HEK293 (cell line): ENCODE data around the gene FUT4.

ENCODE experiments used
- CTCF ChIA-PET: fragments of 350-600 bp; formaldehyde crosslinking; extraction: SDS; loops from one replicate; lab custom pipeline; 2021; ENCODE audit warnings: antibody characterized with exemption; lab: Yijun Ruan, JAX
- POLR2A ChIA-PET: fragments of 300-600 bp; formaldehyde crosslinking; extraction: SDS; loops from one replicate; lab custom pipeline; 2020; ENCODE audit warnings: antibody characterized with exemption, inconsistent platforms; lab: Yijun Ruan, JAX
- H3K27ac ChIP-seq: fragments of 200-500 bp; sonication (Bioruptor generic); 2 replicates; pipeline ENCODE4 v1.5.1; 2014; ENCODE audit warnings: low read depth, low read length, control low read depth, inconsistent platforms; ENCODE audit errors: extremely low read depth
- H3K36me3 ChIP-seq, 2 experiments: fragments of 200-500 bp in 1 of 2; sonication (Bioruptor generic) in 1 of 2; 1 replicate in 1 of 2; 2 replicates in 1 of 2; pipeline ENCODE4 v1.5.1; 2014 to 2017; ENCODE audit warnings: inconsistent platforms in 2 of 2, low read length in 2 of 2; ENCODE audit not compliant: control insufficient read depth in 2 of 2, insufficient read depth in 1 of 2
- H3K4me1 ChIP-seq: fragments of 200-500 bp; sonication (Bioruptor generic); 2 replicates; pipeline ENCODE4 v1.5.1; 2014; ENCODE audit warnings: mild to moderate bottlenecking, low read length, inconsistent platforms; ENCODE audit not compliant: control insufficient read depth, insufficient read depth
- H3K4me3 ChIP-seq: 2 replicates; pipeline ENCODE4 v1.5.1; 2011; ENCODE audit warnings: low read depth, mild to moderate bottlenecking, control low read depth, low read length, moderate library complexity
- H3K9me3 ChIP-seq: fragments of 200-500 bp; sonication (Bioruptor generic); 2 replicates; pipeline ENCODE4 v1.5.1; 2014; ENCODE audit warnings: low read depth, low read length, inconsistent platforms; ENCODE audit not compliant: control insufficient read depth, insufficient read depth
- EGR2 ChIP-seq: fragments of 450-650 bp; formaldehyde crosslinking; IDR thresholded peaks from 2 replicates; pipeline ENCODE4 v1.5.1; 2016; ENCODE audit warnings: low read depth, missing biosample characterization, missing genetic modification characterization
- ELK4 ChIP-seq: IDR thresholded peaks from 2 replicates; pipeline ENCODE4 v1.6.1; 2011; ENCODE audit warnings: mild to moderate bottlenecking, low read depth, low read length, borderline replicate concordance
- GFI1B ChIP-seq: fragments of 450-650 bp; formaldehyde crosslinking; IDR thresholded peaks from 2 replicates; pipeline ENCODE4 v1.5.1; 2016; ENCODE audit warnings: missing biosample characterization, missing genetic modification characterization
- KLF1 ChIP-seq: fragments of 450-650 bp; formaldehyde crosslinking; IDR thresholded peaks from 2 replicates; pipeline ENCODE4 v1.5.1; 2016; ENCODE audit warnings: missing biosample characterization, missing genetic modification characterization
- KLF16 ChIP-seq: fragments of 450-650 bp; formaldehyde crosslinking; IDR thresholded peaks from 2 replicates; pipeline ENCODE4 v1.5.1; 2017; ENCODE audit warnings: missing biosample characterization, missing genetic modification characterization
- OSR2 ChIP-seq: fragments of 450-650 bp; formaldehyde crosslinking; IDR thresholded peaks from 2 replicates; pipeline ENCODE4 v1.5.1; 2016; ENCODE audit warnings: missing biosample characterization, missing genetic modification characterization
- PRDM1 ChIP-seq: fragments of 450-650 bp; formaldehyde crosslinking; IDR thresholded peaks from 2 replicates; pipeline ENCODE4; 2016; ENCODE audit warnings: missing biosample characterization, missing genetic modification characterization
- SP2 ChIP-seq: fragments of 450-650 bp; formaldehyde crosslinking; IDR thresholded peaks from 2 replicates; pipeline ENCODE4 v1.5.1; 2016; ENCODE audit warnings: missing biosample characterization, missing genetic modification characterization
- YY1 ChIP-seq: fragments of 450-650 bp; formaldehyde crosslinking; IDR thresholded peaks from 2 replicates; pipeline ENCODE4 v1.5.1; 2018; ENCODE audit warnings: missing biosample characterization, missing genetic modification characterization
- ZBTB48 ChIP-seq: fragments of 450-650 bp; formaldehyde crosslinking; IDR thresholded peaks from 2 replicates; pipeline ENCODE4 v1.5.1; 2016; ENCODE audit warnings: missing biosample characterization, missing genetic modification characterization
- ZBTB6 ChIP-seq: fragments of 450-650 bp; formaldehyde crosslinking; IDR thresholded peaks from 2 replicates; pipeline ENCODE4 v1.5.1; 2017; ENCODE audit warnings: missing biosample characterization, missing genetic modification characterization
- ZBTB7A ChIP-seq: fragments of 450-650 bp; formaldehyde crosslinking; IDR thresholded peaks from 2 replicates; pipeline ENCODE4 v1.5.1; 2016; ENCODE audit warnings: low read depth, missing biosample characterization, missing genetic modification characterization
- ZEB2 ChIP-seq: fragments of 450-650 bp; formaldehyde crosslinking; IDR thresholded peaks from 2 replicates; pipeline ENCODE4 v1.5.1; 2016; ENCODE audit warnings: missing biosample characterization, missing genetic modification characterization
- ZNF140 ChIP-seq: fragments of 450-650 bp; formaldehyde crosslinking; IDR thresholded peaks from 2 replicates; pipeline ENCODE4 v1.5.1; 2016; ENCODE audit warnings: missing biosample characterization, missing genetic modification characterization
- ZNF175 ChIP-seq: fragments of 450-650 bp; formaldehyde crosslinking; IDR thresholded peaks from 2 replicates; pipeline ENCODE4 v1.5.1; 2016; ENCODE audit warnings: missing biosample characterization, missing genetic modification characterization
- ZNF19 ChIP-seq: fragments of 450-650 bp; formaldehyde crosslinking; IDR thresholded peaks from 2 replicates; pipeline ENCODE4; 2016; ENCODE audit warnings: missing biosample characterization, missing genetic modification characterization, low read depth
- ZNF214 ChIP-seq: fragments of 450-650 bp; formaldehyde crosslinking; IDR thresholded peaks from 2 replicates; pipeline ENCODE4 v1.5.1; 2017; ENCODE audit warnings: missing biosample characterization, mild to moderate bottlenecking, missing genetic modification characterization, borderline replicate concordance
- ZNF266 ChIP-seq: fragments of 450-650 bp; formaldehyde crosslinking; IDR thresholded peaks from 2 replicates; pipeline ENCODE4 v1.5.1; 2016; ENCODE audit warnings: missing biosample characterization, missing genetic modification characterization, low read depth
- ZNF37A ChIP-seq: fragments of 450-650 bp; IDR thresholded peaks from 2 replicates; pipeline ENCODE4 v1.5.1; 2018; ENCODE audit warnings: missing biosample characterization, missing genetic modification characterization
- ZNF473 ChIP-seq: fragments of 450-650 bp; formaldehyde crosslinking; IDR thresholded peaks from 2 replicates; pipeline ENCODE4 v1.5.1; 2017; ENCODE audit warnings: missing biosample characterization, missing genetic modification characterization
- ZNF521 ChIP-seq: fragments of 450-650 bp; formaldehyde crosslinking; IDR thresholded peaks from 2 replicates; pipeline ENCODE4 v1.5.1; 2017; ENCODE audit warnings: missing biosample characterization, mild to moderate bottlenecking, missing genetic modification characterization
- ZNF626 ChIP-seq: fragments of 450-650 bp; sonication (Bioruptor Pico); formaldehyde crosslinking; IDR thresholded peaks from 2 replicates; pipeline ENCODE4 v1.5.1; 2018; ENCODE audit warnings: missing biosample characterization, missing genetic modification characterization, inconsistent platforms
- ZNF654 ChIP-seq: fragments of 450-650 bp; formaldehyde crosslinking; IDR thresholded peaks from 2 replicates; pipeline ENCODE4 v1.5.1; 2016; ENCODE audit warnings: low read depth, missing biosample characterization, missing genetic modification characterization
- ZNF776 ChIP-seq: fragments of 450-650 bp; formaldehyde crosslinking; IDR thresholded peaks from 2 replicates; pipeline ENCODE4 v1.5.0; 2017; ENCODE audit warnings: missing biosample characterization, missing genetic modification characterization, borderline replicate concordance
- ZNF830 ChIP-seq: fragments of 450-650 bp; IDR thresholded peaks from 2 replicates; pipeline ENCODE4 v1.5.0; 2018; ENCODE audit warnings: missing biosample characterization, missing genetic modification characterization, low read depth, mild to moderate bottlenecking, moderate library complexity
- ZSCAN23 ChIP-seq: fragments of 450-650 bp; formaldehyde crosslinking; IDR thresholded peaks from 2 replicates; pipeline ENCODE4 v1.5.1; 2016; ENCODE audit warnings: missing biosample characterization, missing genetic modification characterization

The FUT4 gene

GRCh38 chr11:94583866-94584500, 40.3 kb downstream of the FUT4 start (continued):
- TF ChIP-seq ZNF521 (tag by site-specific recombination) = no peak
- TF ChIP-seq ZSCAN23 (tag by site-specific recombination) = no peak
- TF ChIP-seq ZNF140 (tag by site-specific recombination) = no peak
- TF ChIP-seq SP2 (tag by site-specific recombination) = no peak
- no peak for TF ChIP-seq EGR2 (tag by site-specific recombination)
- no peak for TF ChIP-seq ZEB2
- TF ChIP-seq, all 188 proteins: peak for 0

- Histone ChIP-seq H3K4me1 (no peaks in the 10 kb centered on the region), H3K27ac (no peak overlapping the region), H3K36me3 (no peaks in the 10 kb centered on the region), H3K9me3 (no peaks in the 10 kb centered on the region), H3K4me3 (no peak overlapping the region)
- TF ChIP-seq ZNF37A (tag by site-specific recombination) (no peak), ZBTB48 (no peak), ZNF214 (tag by site-specific recombination) (no peak), KLF1 (tag by site-specific recombination) (no peak), ZNF473 (no peak), ZNF776 (tag by site-specific recombination) (no peak)
- ChIA-PET POLR2A (no interaction called here), CTCF (no interaction called here)
Measured at GRCh38 chr11:94584978-94585377, 41.3 kb downstream of the FUT4 start.

GRCh38 chr11:94585399-94585798, 41.7 kb downstream of the FUT4 start:
- no peak for TF ChIP-seq ZNF266 (tag by site-specific recombination)
- no peak for TF ChIP-seq ZNF19 (tag by site-specific recombination)
- TF ChIP-seq GFI1B (tag by site-specific recombination) = no peak
- TF ChIP-seq ZNF175 (tag by site-specific recombination) = no peak
- no peak for TF ChIP-seq ZBTB6 (tag by site-specific recombination)
- no peak for TF ChIP-seq ZNF626
- no peak for TF ChIP-seq ELK4
- no peak for TF ChIP-seq OSR2 (tag by site-specific recombination)
- TF ChIP-seq ZBTB7A (tag by site-specific recombination) = no peak
- TF ChIP-seq YY1 (tag by site-specific recombination) = no peak
- no peak for TF ChIP-seq ZNF830 (tag by site-specific recombination)
- TF ChIP-seq ZNF654 = no peak
- TF ChIP-seq PRDM1 (tag by site-specific recombination) = no peak
- no peak for TF ChIP-seq KLF1 (tag by site-specific recombination)
- no peak for TF ChIP-seq KLF16 (tag by site-specific recombination)
- TF ChIP-seq, all 188 proteins: peak for 0
- H3K36me3 ChIP-seq = no peaks in the 10 kb centered on the region
- CTCF ChIA-PET = no interaction called here
- no peak overlapping the region for H3K27ac ChIP-seq
- POLR2A ChIA-PET = no interaction called here
- H3K4me3 ChIP-seq = no peak overlapping the region
- H3K4me1 ChIP-seq = no peaks in the 10 kb centered on the region
- H3K9me3 ChIP-seq = no peaks in the 10 kb centered on the region
